Sigmoid colon (tissue), 7 donors: ENCODE data around the gene THSD7B. TPM values are rescaled to one million over a fixed set of nuclear protein-coding genes. Genes with fewer than 3 reads are reported as not detected.
"Not testable (repeated sequence)": the region's sequence is repeated elsewhere in the genome, so short reads cannot be mapped to it uniquely, and the experiment has no call there.

Source experiments
- DNase-seq: peaks from one replicate; pipeline ENCODE4 v3.0.0-alpha.2; 2019
- H3K27ac ChIP-seq, 4 donors: fragments of 200-600 bp; sonication (generic); one replicate each; pipeline ENCODE4 v1.5.1; 2016 to 2019; ENCODE audit warnings: mild to moderate bottlenecking in 1 of 4
- H3K27me3 ChIP-seq, 3 donors: fragments of 200-600 bp; sonication (generic); one replicate each; pipeline ENCODE4 v1.5.1; 2019; ENCODE audit warnings: mild to moderate bottlenecking in 1 of 3
- H3K36me3 ChIP-seq, 4 donors: fragments of 200-600 bp; sonication (generic); one replicate each; pipeline ENCODE4 v1.5.1; 2016 to 2019
- H3K4me1 ChIP-seq, 4 donors: fragments of 200-600 bp; sonication (generic); one replicate each; pipeline ENCODE4 v1.5.1; 2017 to 2019
- H3K4me3 ChIP-seq, 4 donors: fragments of 200-600 bp; sonication (generic); one replicate each; pipeline ENCODE4 v1.5.1; 2017 to 2019; ENCODE audit warnings: mild to moderate bottlenecking in 2 of 4, moderate library complexity in 1 of 4
- H3K9me3 ChIP-seq, 4 donors: fragments of 200-600 bp in 3 of 4; sonication (generic) in 3 of 4; one replicate each; pipeline versions ENCODE4 v1.5.1 to v1.6.1; 2013 to 2019
- CTCF ChIP-seq, 4 experiments: fragments of 450-650 bp in 3 of 4; fragments of 200-600 bp in 1 of 4; IDR thresholded peaks; one replicate each; pipeline ENCODE4 v1.5.1; 2016 to 2019; ENCODE audit warnings: antibody characterized with exemption in 4 of 4, mild to moderate bottlenecking in 3 of 4, moderate library complexity in 2 of 4
- EP300 ChIP-seq, 4 donors: sonication (generic); formaldehyde crosslinking; IDR thresholded peaks; one replicate each; pipeline ENCODE4 v1.6.1; 2017; ENCODE audit warnings: antibody characterized with exemption in 4 of 4
- POLR2A ChIP-seq, 2 donors: fragments of 450-650 bp; IDR thresholded peaks; one replicate each; pipeline ENCODE4 v1.6.1; 2016; ENCODE audit warnings: antibody characterized with exemption in 2 of 2, mild to moderate bottlenecking in 2 of 2, moderate library complexity in 2 of 2
- POLR2AphosphoS5 ChIP-seq, 4 donors: sonication (generic); formaldehyde crosslinking; IDR thresholded peaks; one replicate each; pipeline ENCODE4 v1.6.1; 2017; ENCODE audit warnings: antibody characterized with exemption in 4 of 4
- WGBS, 2 donors: extraction: QIAGEN DNeasy Blood & Tissue Kit; methylation state at CpG; one replicate each; pipeline ENCODE4 v1.1.7; 2013; 5-methylcytosine and 5-hydroxymethylcytosine counted together
- intact Hi-C: fragments of 100-400 bp; cut with DNase I; formaldehyde crosslinking; loops from one replicate; pipeline ENCODE4 v1.15.1; 2023
- polyA plus RNA-seq, 3 donors: library from polyadenylated mRNA; stranded (reverse); fragments of 200-250 nt; gene quantifications; one replicate each; pipeline ENCODE4 v1.2.3, GENCODE V29; 2013
- total RNA-seq, 4 donors: library from RNA; depleted of rRNA; stranded (reverse); fragments of >200 nt; gene quantifications; one replicate each; pipeline ENCODE4 v1.1.0, GENCODE V29; 2016
- donor health status: healthy with polysubstance abuse.
- donor health status: Bipolar disorder and iron deficiency.
- donor health status: healthy.

The THSD7B gene
- total and polyA plus RNA-seq, 7 donors = 0.16 to 0.83 (median 0.27) TPM; not detected in 2

GRCh38 chr2:137302957-137303356 is 537.6 kb downstream of the THSD7B start:
- WGBS, 2 donors = 68 to 80% methylated on average over 3 of the region's 3 CpGs
- H3K36me3 ChIP-seq = no peaks in the 10 kb centered on the region
- intact Hi-C loops = no loop called here
- H3K4me1 ChIP-seq = no peaks in the 10 kb centered on the region
- DNase-seq = no peak
- no peak overlapping the region for H3K27ac ChIP-seq
- H3K9me3 ChIP-seq = peaks cover 0 to 5% (median 0%) of the 10 kb centered on the region in 4 donors
- H3K27me3 ChIP-seq = no peaks in the 10 kb centered on the region
- no peak for TF ChIP-seq CTCF (IDR thresholded peaks at IDR 0.05)
- TF ChIP-seq POLR2AphosphoS5 (IDR thresholded peaks at IDR 0.05) = no peak
- TF ChIP-seq POLR2A (IDR thresholded peaks at IDR 0.05) = no peak
- TF ChIP-seq EP300 (IDR thresholded peaks at IDR 0.05) = no peak
- H3K4me3 ChIP-seq = no peak overlapping the region

- peaks cover 0 to 9% (median 0%) of the 10 kb centered on the region in 4 donors for H3K9me3 ChIP-seq
- 91% methylated on average over 4 of the region's 4 CpGs for WGBS, 2 donors
- intact Hi-C loops = no loop called here
These were observed 550.7 kb downstream of the THSD7B start for GRCh38 chr2:137316075-137316474.

GRCh38 chr2:137321566-137321965 is 556.2 kb downstream of the THSD7B start:
- H3K27ac ChIP-seq = no peak overlapping the region
- 26 to 43% methylated on average over 1 of the region's 1 CpG for WGBS, 2 donors
- TF ChIP-seq EP300 (IDR thresholded peaks at IDR 0.05) (no peak), CTCF (IDR thresholded peaks at IDR 0.05) (no peak)

More at GRCh38 chr2:137316075-137316474, 550.7 kb downstream of the THSD7B start:
- no peaks in the 10 kb centered on the region for H3K27me3 ChIP-seq
- H3K4me1 ChIP-seq = no peaks in the 10 kb centered on the region
- no peak overlapping the region for H3K27ac ChIP-seq
- H3K4me3 ChIP-seq = no peak overlapping the region
- TF ChIP-seq POLR2A (IDR thresholded peaks at IDR 0.05) = no peak
- TF ChIP-seq CTCF (IDR thresholded peaks at IDR 0.05) = no peak
- no peak for TF ChIP-seq EP300 (IDR thresholded peaks at IDR 0.05)
- no peak for TF ChIP-seq POLR2AphosphoS5 (IDR thresholded peaks at IDR 0.05)
- no peak for DNase-seq
- no peaks in the 10 kb centered on the region for H3K36me3 ChIP-seq

GRCh38 chr2:137331562-137331961 is 566.2 kb downstream of the THSD7B start:
- H3K36me3 ChIP-seq, H3K27ac ChIP-seq, H3K27me3 ChIP-seq, H3K9me3 ChIP-seq, intact Hi-C loops, H3K4me3 ChIP-seq, H3K4me1 ChIP-seq, DNase-seq: not testable (repeated sequence)
- 96 to 97% methylated on average over 25 of the region's 25 CpGs for WGBS, 2 donors

More at GRCh38 chr2:137321566-137321965, 556.2 kb downstream of the THSD7B start:
- Histone ChIP-seq H3K9me3 (no peaks in the 10 kb centered on the region), H3K4me3 (no peak overlapping the region), H3K27me3 (no peaks in the 10 kb centered on the region), H3K36me3 (no peaks in the 10 kb centered on the region), H3K4me1 (no peaks in the 10 kb centered on the region)
- no peak for DNase-seq
- intact Hi-C loops = no loop called here

GRCh38 chr2:137333386-137334165 is 568.2 kb downstream of the THSD7B start:
- H3K27me3 ChIP-seq = no peaks in the 10 kb centered on the region
- no peaks in the 10 kb centered on the region for H3K9me3 ChIP-seq
- no peak overlapping the region for H3K4me3 ChIP-seq
- 57 to 61% methylated on average over 4 of the region's 4 CpGs for WGBS, 2 donors
- no peaks in the 10 kb centered on the region for H3K36me3 ChIP-seq
- no peak for TF ChIP-seq CTCF (IDR thresholded peaks at IDR 0.05)
- TF ChIP-seq POLR2A (IDR thresholded peaks at IDR 0.05) = no peak
- no peak for TF ChIP-seq EP300 (IDR thresholded peaks at IDR 0.05)
- TF ChIP-seq POLR2AphosphoS5 (IDR thresholded peaks at IDR 0.05) = no peak
- no peaks in the 10 kb centered on the region for H3K4me1 ChIP-seq
- no peak overlapping the region for H3K27ac ChIP-seq
- no peak for DNase-seq
- intact Hi-C loops = no loop called here
